SU-DHL-6 (cell line): ENCODE measurements around the gene PKP2.

Experiments
- EZH2phosphoT487 ChIP-seq: fragments of 200-600 bp; sonication (generic), shearing (Covaris generic); conservative IDR thresholded peaks from 2 replicates; pipeline ENCODE4 v1.6.1; 2018; ENCODE audit warnings: mild to moderate bottlenecking, antibody characterized with exemption, low read length, moderate library complexity, mixed read lengths
- TF ChIP-seq, protein P1 (sequence below): fragments of 200-600 bp; sonication (generic); IDR thresholded peaks from one replicate; pipeline ENCODE4 v1.5.1; 2017; ENCODE audit warnings: antibody characterized with exemption, mild to moderate bottlenecking, low read length, moderate library complexity; ENCODE audit not compliant: insufficient read depth, poor library complexity, severe bottlenecking

DNA sequence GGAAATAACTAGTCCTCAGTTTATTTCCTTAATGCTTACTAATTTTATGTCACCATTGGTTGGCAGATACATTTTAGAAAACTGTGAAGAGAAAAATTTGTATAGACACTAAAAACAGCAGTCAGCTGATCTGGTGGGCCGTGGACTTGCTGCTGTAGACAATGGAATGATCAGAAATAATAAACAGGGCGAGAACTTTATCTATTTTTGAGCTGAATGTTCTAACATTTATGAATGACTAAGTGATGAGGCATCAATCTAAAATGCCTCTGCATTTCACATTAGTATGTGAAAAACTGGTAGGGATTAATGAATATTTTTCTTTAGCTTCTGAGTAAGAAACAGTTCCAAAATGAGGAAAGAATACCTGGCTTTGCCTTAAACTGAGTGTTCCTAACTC lies 24.8 kb upstream of the PKP2 start:
- TF ChIP-seq, protein P1, sequence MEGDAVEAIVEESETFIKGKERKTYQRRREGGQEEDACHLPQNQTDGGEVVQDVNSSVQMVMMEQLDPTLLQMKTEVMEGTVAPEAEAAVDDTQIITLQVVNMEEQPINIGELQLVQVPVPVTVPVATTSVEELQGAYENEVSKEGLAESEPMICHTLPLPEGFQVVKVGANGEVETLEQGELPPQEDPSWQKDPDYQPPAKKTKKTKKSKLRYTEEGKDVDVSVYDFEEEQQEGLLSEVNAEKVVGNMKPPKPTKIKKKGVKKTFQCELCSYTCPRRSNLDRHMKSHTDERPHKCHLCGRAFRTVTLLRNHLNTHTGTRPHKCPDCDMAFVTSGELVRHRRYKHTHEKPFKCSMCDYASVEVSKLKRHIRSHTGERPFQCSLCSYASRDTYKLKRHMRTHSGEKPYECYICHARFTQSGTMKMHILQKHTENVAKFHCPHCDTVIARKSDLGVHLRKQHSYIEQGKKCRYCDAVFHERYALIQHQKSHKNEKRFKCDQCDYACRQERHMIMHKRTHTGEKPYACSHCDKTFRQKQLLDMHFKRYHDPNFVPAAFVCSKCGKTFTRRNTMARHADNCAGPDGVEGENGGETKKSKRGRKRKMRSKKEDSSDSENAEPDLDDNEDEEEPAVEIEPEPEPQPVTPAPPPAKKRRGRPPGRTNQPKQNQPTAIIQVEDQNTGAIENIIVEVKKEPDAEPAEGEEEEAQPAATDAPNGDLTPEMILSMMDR: no peak
- TF ChIP-seq EZH2phosphoT487: no peak
